HG02642 (cell line): Measurements from ENCODE around the gene IL1RN.

Source experiments
- ATAC-seq: cut with Tn5 transposase; IDR thresholded peaks from one replicate; pipeline ENCODE4 v1.9.1; 2021; ENCODE audit warnings: mild to moderate bottlenecking; ENCODE audit not compliant: unreplicated experiment, poor library complexity

The IL1RN gene

DNA sequence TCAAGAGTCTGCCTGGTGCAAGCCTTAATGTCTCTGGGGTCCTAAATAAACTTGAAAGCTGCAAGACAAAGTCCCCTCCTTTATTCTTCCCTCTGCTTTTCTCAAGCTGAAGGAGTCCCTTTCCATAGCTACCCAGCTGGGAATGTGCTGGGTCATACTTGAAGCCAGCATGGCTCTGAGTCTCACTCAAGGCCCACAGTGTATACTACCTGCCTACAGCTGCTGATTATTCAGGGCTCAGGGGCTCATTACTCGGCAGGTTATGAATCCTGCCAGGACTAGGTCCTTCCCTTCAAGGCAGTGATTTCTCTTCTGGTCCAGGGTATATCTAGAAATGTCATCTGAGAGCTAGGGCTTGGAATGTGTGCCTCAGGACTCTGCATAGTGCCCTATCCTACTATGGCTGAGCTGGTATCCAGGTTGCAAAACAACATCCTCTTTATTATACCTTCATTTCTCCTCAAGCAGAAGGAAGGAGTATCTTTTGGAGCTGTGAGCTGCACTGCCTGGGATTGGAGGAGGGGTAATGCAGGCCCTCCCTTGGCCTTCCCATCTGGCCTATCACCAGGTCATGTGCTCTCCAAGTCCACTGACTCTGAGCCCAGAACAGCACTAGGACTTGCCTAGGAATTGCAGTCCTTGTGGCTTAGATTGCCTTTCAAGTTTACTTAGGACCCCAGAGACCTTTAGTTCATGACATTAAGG lies 22.3 kb downstream of the IL1RN start:
- no peak for ATAC-seq

GRCh38 chr2:113150258-113150601 lies 22.8 kb downstream of the IL1RN start:
- no peak for ATAC-seq

- no peak for ATAC-seq
Observed at GRCh38 chr2:113155331-113155730, 27.9 kb downstream of the IL1RN start.

DNA sequence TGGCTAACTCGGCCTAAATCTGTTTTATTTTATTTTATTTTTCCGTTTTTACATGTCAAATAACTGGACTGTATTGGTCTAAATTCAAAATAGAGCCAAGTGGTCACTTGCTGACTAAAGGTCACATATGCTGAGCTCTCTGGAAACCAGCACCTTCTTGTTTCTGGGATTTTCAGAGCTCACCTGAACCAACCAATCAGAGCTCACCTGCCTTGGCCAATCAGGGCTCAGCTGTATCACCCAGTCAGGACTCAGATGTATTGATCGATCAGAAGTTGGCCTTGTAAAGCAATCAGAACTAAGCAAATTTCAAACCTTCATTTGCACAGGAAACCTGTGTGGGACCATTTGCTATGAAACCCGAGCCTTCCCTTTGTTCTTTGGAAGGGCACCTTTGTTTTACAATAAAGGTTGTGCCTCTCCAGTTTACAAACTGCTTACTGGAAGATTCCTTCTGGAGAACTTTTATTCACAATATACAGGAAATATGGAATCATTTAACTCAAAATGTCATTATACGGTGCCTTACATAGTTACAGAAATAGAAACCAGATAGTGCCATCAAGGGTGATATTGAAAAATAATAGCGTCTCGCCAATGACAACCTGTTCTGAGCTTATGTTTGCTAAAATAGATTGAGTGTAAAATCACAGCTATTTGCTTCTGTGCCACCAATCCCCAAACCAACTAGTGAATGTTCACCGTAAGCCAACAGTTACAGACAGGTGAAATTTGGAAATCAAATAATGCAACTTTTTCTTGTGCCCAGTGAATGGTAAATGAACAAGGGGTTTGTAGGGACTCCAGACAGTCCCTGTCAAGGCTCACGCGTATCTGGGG lies 29.1 kb downstream of the IL1RN start:
- ATAC-seq = no peak

DNA sequence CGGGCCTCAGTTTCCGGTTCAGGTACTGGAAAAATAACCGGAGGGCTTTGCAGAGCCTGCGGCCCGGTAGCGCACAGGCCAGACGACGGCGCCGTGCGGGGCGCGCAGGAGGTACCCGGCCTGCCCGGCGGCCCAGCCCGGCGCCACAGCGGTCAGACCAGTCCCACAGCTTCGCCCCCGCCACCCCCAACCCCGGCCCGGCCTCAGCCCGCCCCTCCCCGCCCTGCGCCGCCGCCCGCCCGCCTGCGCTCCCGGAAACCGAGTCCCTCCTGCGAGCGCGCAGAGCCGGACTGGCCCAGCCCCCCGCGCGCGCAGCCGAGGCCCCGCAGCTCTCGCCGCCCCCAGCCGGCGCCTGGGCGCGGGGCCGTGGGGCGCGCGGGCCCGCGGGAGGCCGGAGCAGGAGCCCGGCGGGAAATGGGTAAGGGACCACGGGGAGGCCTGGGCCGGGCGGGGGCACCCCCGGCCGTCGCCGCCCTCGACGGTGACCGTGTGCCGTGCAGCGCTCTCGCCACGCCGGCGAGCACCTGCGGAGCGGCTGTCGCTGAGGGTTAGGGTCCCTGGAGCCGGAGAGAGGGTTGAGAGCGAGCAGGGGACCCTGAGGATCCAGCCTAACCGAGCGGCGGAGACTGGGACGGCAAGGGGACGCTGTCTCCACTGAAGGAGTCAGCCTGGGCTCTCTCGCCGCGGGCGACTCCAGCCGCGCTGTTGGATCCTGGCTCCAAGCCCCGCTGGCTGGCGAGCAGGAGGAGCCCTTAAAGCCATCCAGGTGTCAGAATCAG lies 29.9 kb downstream of the IL1RN start:
- ATAC-seq = peak; percentile 67

GRCh38 chr2:113157897-113158753 lies 30.7 kb downstream of the IL1RN start:
- ATAC-seq = peak; percentile 17

DNA sequence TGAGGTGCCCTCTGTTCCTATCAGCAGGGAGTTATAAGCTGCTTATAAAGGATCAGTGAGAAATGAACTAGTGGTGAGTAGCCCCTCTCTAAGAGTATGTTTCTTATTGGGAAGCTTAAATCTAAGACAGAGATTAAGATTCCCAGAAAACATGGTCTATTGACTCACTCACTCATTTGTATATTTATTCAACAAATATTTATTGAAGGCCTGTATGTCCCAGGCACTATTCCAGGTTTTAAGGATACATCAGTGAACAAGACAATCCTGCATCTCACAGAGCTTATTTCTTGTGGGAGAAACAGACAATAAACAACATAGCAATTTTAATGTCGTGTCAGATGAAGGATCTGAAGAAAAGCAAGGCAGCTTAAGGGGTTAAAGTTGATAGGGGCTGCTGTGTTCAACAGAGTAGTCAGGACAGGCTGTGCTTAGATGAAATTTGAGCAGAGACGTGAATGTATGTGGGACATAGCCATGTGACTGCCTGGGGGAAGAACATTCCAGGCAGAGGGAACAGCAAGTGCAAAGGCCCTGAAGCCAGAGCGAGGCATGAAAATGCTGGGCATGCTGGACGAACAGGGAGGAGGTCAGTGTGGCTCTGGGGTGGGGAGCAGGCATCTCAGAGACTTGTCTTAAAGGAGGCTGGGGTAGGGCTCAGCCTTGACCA lies 31.6 kb downstream of the IL1RN start:
- ATAC-seq = no peak

GRCh38 chr2:113160248-113160647 lies 32.9 kb downstream of the IL1RN start:
- no peak for ATAC-seq

- no peak for ATAC-seq
Observed at GRCh38 chr2:113160962-113161361, 33.6 kb downstream of the IL1RN start.

GRCh38 chr2:113162173-113162572 lies 34.8 kb downstream of the IL1RN start:
- no peak for ATAC-seq

- no peak for ATAC-seq
Observed at GRCh38 chr2:113162869-113163268, 35.5 kb downstream of the IL1RN start.

DNA sequence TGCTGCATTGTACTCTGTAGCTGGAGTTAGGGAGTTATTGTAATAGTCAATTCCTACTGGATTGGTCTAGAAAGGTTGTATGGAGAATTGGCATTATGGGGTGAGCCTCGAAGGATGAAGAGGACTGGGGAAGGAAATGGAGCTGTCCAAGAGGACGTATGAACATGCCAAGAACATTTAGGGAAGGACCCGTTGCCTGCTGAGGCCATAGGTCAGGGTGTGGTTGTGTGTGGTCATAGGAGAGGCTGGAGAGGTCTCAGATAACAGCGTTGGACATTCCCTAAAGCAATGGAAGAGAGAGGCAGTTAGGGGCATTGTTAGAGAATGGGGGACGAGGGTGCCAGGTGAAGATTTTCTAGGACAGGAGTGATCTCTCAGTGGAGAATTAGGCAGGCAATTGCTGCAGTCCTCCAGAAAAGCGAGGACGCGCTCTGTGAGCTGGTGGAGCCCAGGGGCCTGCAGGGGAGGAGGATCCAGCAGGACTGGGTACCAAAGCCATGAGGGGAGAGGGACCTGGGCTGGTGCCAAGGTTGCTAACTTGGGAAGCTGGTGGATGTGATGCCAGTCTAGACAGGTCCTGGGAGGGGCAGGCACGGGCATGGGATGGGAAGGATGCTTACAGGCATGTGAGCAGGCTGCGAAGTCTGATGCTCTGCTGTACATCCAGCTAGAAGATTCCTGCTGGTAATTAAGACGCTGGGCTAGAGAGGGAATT lies 37.0 kb downstream of the IL1RN start:
- no peak for ATAC-seq

GRCh38 chr2:113164930-113165585 lies 37.7 kb downstream of the IL1RN start:
- ATAC-seq = no peak

DNA sequence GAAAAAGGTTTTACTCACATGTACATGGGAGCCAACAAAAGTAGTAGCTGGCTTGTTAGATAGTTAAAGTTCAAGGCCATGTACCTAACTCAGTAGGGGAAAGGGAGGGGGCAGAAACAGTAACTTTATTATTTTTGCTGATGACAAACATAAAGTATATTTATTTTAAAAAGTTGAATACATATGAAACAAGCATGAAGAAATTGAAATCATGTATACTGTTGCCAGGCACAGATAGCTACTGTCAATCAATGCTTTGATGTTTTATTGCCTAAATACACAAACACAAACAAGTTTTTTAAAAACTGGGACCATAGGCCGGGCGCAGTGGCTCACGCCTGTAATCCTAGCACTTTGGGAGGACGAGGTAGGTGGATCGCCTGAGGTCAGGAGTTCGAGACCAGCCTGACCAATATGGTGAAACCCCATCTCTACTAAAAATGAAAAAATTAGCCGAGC lies 38.8 kb downstream of the IL1RN start:
- no peak for ATAC-seq

DNA sequence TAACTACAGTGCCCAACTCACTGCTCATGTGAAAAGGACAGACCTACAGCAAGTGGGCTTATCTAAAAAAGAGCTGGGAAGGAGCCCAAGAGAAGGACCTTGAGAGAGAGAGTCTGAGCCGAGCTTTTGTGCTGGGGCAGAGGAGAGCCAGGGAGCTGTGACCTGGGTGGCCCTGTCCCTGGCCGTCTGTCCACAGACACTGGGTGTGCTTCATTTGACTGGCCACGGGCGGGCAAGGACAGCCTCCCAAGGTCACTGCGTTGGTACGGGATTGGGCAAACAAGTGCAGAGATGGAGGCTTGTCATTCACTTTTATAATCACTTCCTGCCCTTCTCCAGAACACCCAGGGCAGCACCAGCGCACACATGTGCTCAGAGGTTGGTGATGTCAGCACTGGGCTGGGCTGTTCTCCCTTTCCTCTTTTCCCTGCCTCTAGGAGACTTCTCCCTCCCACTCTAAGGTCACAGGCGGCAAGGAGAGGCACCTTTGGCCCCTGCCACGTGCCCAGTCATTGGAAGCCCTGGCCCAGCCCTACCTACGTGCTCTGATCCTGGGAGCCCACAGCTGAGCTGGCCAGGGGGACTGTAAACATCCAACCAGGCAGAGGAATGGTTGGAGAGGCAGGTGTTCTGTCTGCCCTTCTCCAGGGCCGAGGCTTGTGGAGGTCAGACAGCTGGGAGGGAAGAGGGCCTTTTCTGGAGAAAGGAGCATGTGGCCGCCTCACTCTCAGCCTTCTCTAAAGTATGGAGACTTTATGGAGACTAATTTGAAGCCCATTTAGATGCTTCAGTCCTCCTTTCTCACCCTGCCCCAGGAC lies 39.9 kb downstream of the IL1RN start:
- no peak for ATAC-seq

DNA sequence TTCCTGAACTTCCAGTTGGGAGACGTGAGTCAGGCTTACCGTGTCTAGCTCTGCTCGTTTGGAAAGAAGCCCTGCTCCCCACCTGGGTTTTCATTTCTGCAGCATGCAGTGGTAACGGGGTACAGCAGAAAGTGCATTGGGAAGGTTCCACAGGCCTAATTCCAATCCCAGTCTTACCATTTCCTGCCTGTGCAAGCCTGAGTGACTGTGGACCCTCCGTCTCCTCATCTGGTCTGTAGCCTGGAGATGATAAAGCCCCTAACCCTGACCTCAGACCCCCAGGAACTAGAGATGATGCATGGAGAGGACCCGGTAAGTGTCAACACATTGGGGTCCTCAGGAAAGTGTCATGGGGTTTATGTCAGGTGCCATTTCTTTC lies 40.6 kb downstream of the IL1RN start:
- no peak for ATAC-seq

GRCh38 chr2:113169002-113169530 lies 41.7 kb downstream of the IL1RN start:
- no peak for ATAC-seq
